Prostate gland (tissue), 2 donors: Measurements from ENCODE around the gene CDYL.

Experiments used
- CTCF ChIP-seq, 4 experiments: fragments of 200-600 bp in 2 of 4; fragments of 450-650 bp in 2 of 4; sonication (generic) in 2 of 4; IDR thresholded peaks; 1 replicate in 3 of 4; 2 replicates in 1 of 4; pipeline ENCODE4 v1.5.1; 2016 to 2019; ENCODE audit warnings: antibody characterized with exemption in 4 of 4, mild to moderate bottlenecking in 2 of 4, moderate library complexity in 2 of 4
- POLR2A ChIP-seq: fragments of 450-650 bp; IDR thresholded peaks from one replicate; pipeline ENCODE4 v1.6.1; 2016; ENCODE audit warnings: antibody characterized with exemption, mild to moderate bottlenecking
- POLR2AphosphoS5 ChIP-seq: sonication (generic); formaldehyde crosslinking; IDR thresholded peaks from one replicate; pipeline ENCODE4 v1.6.1; 2017; ENCODE audit warnings: antibody characterized with exemption

- TF ChIP-seq CTCF (IDR thresholded peaks at IDR 0.05) (no peak), POLR2A (no peak), POLR2AphosphoS5 (no peak)
Observed at GRCh38 chr6:4905826-4906225, 129.6 kb downstream of the CDYL start.
